Effector CD8-positive, alpha-beta T cell (primary cell): Measurements from ENCODE around the gene TUG1.

Experiments
- DNase-seq: peaks from one replicate; lab custom pipeline; 2025; lab: John Stamatoyannopoulos, UW
- total RNA-seq, 4 experiments: gene quantifications; one replicate each; lab custom pipeline; 2026; lab: John Stamatoyannopoulos, UW

Gene TUG1
- total RNA-seq = 100 to 138 (median 130) reads per million in 4 experiments

GRCh38 chr22:30968924-30969531, at the start of gene TUG1:
TSS of gene TUG1 (plus strand) at chr22:30969265.
- DNase-seq = peak; percentile 93

GRCh38 chr22:30919973-30920372, 49.1 kb upstream of the TUG1 start:
- no peak for DNase-seq

DNA sequence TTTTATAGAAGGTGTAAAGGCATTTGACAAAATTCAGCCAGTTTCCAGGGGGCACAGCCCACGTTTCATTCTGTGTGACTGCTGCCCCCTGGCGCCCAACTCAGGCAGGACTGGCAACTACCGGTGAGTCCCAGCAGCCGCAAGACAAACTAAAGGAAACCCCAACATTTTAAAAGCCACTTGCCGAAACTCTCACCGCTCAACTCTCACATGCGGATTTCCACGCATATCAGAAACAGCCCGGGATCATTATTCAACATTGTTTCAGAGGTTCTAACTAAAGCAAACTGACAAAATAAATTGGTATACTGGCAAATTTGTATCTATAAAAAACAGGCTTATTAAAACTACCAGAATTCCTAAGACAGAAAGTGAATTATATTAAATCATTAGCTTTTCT, 48.7 kb upstream of the TUG1 start:
- DNase-seq = peak; percentile 83

DNA sequence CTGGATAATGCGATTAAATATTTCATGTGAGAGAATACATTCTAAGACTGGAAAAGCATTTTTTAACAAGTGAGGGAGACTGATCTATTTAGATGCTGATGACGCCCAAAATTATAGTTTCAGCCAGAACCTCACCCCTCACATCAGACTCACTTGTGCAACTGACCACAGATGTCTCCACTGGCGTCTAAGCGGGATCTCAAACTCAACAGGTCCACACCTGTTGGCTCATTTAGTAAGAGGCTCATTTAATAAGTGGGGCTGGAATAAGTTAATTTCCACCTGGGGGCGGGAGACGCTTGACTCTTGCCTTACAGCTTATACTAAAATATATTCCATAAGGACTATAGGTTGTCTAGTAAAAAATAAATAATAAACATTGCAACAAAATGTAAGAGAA, 48.0 kb upstream of the TUG1 start:
- DNase-seq = no peak

DNA sequence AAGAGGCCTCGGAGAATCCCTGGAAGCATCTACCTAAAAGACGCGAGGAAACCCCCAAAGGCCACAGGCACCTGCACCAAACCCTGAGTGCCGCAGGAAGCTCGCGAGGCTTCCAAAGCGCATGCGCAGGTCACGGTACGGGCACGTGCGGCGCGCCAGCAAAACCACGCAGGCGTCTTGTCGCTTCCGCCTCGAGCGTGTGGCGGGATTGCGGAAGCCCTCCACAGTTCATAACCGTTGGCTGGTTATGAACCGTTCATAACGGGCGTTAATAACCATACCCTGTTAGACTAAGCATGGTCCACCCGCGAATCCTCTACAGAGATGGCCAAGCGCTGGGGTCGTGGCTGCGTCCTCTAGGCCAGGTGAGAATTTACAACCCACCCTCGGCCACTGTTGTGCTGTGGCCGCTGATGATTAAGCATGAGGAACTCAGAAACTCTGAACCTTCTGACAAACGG, 46.9 kb upstream of the TUG1 start:
- DNase-seq = peak; percentile 75

DNA sequence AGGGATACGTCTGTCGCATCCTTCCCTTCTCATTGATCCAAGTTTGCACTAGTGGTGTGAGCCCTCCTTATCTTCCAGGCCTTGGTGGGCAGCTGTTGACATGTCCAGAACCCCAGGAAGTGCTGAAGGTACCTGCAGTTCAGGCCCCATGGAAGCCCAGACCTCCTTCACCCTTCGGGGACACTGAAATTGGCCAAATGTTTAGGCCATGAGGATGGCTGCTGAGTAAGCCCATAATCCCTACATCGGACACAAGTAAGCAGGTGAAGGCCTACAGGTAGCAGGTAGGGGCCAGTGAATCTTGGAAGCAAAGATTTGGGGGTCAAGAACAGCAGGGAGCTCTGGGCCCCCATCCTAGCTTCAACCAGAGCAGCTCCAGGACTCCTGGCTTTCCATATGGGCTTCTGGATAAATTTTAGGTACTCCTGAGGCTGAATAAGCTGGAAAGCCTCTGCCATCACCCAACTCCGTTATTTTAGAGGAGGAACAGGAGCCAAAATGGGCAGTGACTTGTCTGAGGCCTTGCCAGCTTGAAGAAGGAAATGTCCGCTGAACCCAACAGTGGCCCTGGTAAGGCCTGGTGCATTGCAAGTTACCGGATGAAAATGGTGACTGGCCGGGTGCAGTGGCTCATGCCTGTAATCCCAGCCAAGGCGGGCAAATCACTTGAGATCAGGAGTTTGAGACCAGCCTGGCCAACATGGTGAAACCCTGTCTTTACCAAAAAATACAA, 45.7 kb upstream of the TUG1 start:
- DNase-seq = no peak

DNA sequence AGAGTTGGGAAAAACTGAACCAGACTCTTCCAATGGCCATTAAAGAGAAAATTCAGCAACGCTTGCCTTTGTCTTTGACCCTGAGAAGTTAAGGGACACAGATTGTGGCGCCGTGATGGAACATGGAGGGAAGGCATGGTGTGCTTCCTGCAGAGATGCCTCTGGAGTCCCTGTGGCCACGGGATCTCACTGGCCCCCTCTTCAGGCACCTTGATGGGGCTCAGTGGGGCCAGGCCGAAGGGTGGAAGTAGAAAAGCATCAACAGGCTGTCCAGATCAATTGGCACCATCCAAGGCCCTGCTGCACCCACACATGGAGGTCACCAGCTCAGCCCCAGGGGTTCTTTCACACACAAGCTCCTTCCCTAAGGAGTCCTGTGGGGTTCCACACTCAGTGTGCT, 43.4 kb upstream of the TUG1 start:
- DNase-seq = no peak

GRCh38 chr22:30926706-30927105, 42.4 kb upstream of the TUG1 start:
- no peak for DNase-seq

DNA sequence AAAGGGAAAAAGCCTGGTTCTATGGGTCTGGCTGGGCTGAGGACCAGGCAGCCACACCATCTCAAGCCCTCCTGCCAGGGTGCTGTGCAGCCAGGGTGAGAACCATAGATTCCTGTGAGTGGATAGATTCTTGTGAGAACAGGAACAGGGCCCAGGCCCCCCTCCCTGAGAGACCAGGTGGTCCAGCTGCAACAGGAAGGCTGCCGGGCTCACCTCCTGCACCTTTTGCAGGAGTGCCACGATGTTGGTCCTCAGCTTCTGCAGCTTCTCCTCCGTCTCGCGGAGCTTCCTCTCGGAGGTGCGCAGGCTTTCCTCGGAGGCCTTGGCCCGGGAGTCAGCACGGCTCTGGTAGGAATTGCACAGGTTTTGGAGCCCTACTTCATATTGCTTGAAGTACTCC, 41.3 kb upstream of the TUG1 start:
- no peak for DNase-seq

GRCh38 chr22:30928401-30928800, 40.7 kb upstream of the TUG1 start:
- DNase-seq = no peak

DNA sequence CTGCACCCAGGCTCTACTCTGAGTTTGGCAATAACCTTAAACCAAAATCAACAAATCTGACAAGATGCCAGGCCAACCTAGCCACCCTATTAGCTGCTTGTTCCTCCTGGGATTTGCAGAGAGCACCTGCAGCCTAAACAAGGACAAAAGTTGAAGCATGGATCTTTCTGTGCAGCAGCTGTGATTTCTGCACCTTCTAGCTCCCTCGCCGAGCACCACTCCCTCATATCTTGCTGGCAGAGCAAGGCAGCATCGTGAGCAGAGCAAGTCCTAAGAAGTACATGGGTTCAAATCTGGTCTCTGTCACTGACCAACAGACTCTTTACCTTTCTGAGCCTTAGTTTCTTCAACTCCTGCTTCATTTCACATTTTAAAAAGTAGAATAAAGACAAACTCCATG, 38.8 kb upstream of the TUG1 start:
- DNase-seq = no peak

- DNase-seq = no peak
These were observed 37.3 kb upstream of the TUG1 start for GRCh38 chr22:30931541-30932300.

- DNase-seq = no peak
These were observed 36.4 kb upstream of the TUG1 start for GRCh38 chr22:30932661-30933060.

DNA sequence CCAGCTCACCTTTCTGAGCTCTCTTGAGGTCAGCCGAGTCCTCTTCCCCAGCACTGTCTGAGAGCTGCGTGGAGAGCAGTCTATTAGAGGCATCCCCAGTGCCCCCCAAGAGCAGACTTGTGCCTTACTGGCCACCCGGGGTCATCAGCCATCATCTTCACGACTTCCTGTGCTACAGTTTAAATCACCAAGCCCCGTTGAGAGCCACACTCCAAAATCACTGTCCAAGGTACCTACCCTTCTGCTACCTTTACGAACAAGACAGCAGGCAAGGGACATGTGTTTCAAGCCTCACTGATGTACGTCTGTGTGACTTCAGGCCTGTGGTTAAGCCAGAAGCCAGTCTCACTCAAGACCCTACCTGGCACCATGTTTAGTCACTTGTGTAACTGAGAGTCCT, 35.6 kb upstream of the TUG1 start:
- no peak for DNase-seq

DNA sequence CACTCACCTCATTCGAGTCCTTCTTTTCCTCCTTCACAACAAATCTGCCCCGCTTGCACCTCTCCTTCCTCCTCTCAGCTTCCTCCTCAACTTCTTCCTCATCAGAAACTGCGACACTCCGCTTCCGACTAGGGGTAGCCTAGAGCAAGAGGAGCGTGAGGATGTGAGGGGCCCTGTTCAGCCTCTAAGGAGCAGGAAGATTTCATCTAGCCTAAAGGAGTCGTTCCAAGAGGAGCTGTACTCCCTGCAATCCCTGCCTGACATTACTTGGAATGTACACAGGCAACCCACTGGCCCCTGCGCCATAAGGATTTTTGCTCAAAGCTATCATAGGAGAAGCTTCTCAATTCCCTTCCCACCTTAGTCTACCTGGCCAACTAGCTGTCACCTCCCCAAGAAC, 35.0 kb upstream of the TUG1 start:
- DNase-seq = no peak

DNA sequence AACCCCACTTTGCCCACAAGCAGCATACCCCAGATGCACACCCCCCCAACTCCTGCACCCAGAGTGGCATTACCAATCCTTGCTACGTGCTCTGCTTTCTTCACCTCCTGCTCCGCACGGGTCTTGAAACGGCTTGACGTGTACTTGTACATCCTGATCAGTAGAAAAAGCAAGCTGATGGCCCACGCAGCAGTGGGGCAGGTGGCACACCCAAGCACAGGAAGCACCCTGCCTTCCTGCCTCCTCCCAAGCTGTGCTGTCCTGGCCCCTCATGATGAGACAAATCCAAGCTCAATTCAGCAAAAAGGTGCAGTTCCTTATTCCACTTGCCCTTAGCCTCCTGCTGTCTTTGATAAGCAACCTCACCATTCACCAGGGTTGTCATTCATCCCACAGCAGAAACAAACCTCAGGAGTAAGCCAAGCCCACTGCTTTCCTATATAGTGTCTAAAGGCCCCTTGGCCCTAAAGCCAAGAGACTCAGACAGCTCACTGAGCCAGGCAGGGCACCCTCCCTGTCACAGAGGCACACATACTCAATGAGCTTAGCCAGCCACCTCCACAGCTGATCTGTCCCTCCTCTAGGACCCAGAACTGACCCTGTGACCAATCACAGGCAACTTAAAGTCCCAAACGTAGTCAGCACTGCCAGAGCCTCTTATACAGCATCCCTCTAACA, 28.2 kb upstream of the TUG1 start:
- peak; percentile 7 for DNase-seq

DNA sequence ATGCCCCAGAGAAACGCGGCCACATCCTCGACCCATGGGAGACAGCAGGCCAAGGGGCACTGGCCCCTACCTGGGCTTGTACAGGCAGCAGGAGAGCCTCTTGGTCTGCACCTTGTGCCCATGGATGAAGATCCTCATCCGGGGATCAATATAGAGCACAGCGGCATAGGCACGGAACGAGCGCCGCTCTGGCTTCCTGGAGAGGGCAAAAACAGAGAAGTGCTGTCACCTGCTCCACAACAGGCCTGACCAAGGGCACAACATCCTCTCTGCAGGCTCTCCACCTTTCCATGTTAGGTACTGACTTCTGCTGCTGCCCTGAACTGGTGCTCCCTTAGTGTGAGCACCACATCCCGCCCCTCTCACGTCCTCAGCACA, 27.7 kb upstream of the TUG1 start:
- no peak for DNase-seq

DNA sequence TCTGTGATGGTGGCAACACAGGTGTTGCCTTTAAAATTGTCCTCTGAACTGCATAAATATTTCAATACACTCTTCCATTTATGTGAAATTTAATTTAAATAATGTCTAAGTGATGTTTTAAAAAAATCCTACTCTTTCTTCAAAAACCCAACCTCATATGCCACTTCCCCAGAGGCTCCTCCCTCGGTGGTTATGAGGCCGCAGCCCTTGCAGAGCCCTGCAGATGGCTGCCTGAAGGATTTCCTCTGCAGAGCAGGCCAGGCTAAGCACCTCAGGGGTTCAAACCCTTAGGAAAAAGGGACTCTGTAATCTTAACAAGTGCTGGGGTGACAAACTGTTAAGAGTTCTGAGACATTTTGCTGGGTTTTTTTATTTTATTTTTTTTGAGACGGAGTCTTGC, 25.7 kb upstream of the TUG1 start:
- DNase-seq = peak; percentile 32

DNA sequence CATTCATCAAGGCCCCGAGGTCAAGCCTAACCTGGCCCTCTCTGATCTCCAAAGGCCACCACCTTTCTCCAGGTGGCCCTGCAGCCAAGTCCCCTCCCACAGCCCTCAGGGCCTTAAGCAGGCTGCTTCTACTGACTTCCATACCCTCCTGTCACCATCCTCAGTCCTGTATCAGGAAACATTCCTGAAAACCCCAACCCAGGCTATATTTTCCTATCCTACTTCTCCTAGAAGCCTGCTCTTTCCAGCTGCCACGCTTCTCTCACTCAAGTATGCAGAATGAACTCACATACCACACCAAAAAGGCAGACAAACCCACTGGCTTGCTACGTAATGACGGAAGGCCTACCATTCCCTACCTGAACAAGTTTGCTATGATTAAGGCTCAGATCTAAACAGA, 24.1 kb upstream of the TUG1 start:
- no peak for DNase-seq

DNA sequence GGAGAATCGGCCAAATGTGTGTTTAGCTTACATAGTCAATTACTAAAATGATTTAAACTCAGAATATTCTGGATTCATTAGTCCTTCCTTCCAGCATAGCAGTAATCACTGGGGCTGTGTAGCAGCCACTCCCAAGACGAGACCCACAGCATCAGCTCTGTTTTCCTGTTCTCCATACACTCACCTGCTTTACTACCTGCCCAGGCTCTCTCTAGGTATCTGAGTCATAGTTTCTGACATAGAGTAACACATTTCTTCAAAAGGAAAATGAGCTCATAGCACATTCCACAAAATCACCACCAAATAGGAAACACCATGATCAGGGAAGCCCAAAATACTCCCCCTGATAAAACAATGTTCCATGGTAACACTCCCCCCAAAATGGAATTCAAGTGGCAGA, 23.4 kb upstream of the TUG1 start:
- no peak for DNase-seq

GRCh38 chr22:30946354-30946753, 22.7 kb upstream of the TUG1 start:
- DNase-seq = no peak

GRCh38 chr22:30947173-30947815, 21.8 kb upstream of the TUG1 start:
- no peak for DNase-seq
